GM21717 (cell line): Measurements from ENCODE around the gene SAXO2.
"Not testable (repeated sequence)": the region's sequence is repeated elsewhere in the genome, so short reads cannot be mapped to it uniquely, and the experiment has no call there.

Source experiments
- ATAC-seq: cut with Tn5 transposase; IDR thresholded peaks from one replicate; pipeline ENCODE4 v1.9.1; 2021; ENCODE audit warnings: mild to moderate bottlenecking, moderate library complexity; ENCODE audit not compliant: unreplicated experiment

SAXO2 gene

GRCh38 chr15:82332711-82333602 lies 70.3 kb downstream of the SAXO2 start:
- not testable (repeated sequence) for ATAC-seq

- ATAC-seq: not testable (repeated sequence)
These were observed 71.3 kb downstream of the SAXO2 start for GRCh38 chr15:82333603-82334553.
